A549 (cell line): ENCODE measurements around the gene RAB30.

ENCODE experiments used
- CTCF ChIP-seq: fragments of >200 bp; sonication (Bioruptor Twin); formaldehyde crosslinking; IDR thresholded peaks from 3 replicates; pipeline ENCODE4 v1.5.1; 2016
- JUN ChIP-seq, 2 experiments: fragments of >200 bp; sonication (Bioruptor Twin); formaldehyde crosslinking; IDR thresholded peaks; 2 replicates in 1 of 2; 3 replicates in 1 of 2; pipeline ENCODE4 v1.6.1; 2016 to 2017
- POLR2A ChIP-seq: IDR thresholded peaks from 2 replicates; pipeline ENCODE4 v1.6.1; 2012; ENCODE audit warnings: mild to moderate bottlenecking, low read length
- TF ChIP-seq, protein P1 (sequence below): fragments of 200-600 bp; sonication (generic); IDR thresholded peaks from 2 replicates; pipeline ENCODE4 v1.6.1; 2016; ENCODE audit warnings: antibody characterized with exemption, mild to moderate bottlenecking, moderate library complexity

DNA sequence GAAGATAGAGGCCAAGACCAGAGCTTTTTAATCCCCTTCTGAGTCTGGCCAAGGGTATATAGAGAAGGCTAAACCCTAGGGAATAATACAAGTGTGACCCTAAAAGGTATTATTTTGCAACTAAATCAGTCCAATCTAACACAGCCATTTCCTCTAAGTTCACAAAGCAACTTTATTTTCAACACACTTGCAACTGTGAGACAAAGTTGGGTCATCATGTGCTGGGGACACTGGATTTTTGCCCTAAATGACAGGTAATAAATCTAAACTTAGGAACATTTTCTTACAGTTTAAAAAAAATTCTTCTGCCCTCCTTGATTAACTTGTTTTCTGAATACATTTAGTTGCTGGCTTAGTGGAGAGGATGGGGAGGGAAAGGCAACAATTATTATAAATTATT lies 91.9 kb downstream of the RAB30 start:
- TF ChIP-seq CTCF = no peak
- TF ChIP-seq, protein P1, sequence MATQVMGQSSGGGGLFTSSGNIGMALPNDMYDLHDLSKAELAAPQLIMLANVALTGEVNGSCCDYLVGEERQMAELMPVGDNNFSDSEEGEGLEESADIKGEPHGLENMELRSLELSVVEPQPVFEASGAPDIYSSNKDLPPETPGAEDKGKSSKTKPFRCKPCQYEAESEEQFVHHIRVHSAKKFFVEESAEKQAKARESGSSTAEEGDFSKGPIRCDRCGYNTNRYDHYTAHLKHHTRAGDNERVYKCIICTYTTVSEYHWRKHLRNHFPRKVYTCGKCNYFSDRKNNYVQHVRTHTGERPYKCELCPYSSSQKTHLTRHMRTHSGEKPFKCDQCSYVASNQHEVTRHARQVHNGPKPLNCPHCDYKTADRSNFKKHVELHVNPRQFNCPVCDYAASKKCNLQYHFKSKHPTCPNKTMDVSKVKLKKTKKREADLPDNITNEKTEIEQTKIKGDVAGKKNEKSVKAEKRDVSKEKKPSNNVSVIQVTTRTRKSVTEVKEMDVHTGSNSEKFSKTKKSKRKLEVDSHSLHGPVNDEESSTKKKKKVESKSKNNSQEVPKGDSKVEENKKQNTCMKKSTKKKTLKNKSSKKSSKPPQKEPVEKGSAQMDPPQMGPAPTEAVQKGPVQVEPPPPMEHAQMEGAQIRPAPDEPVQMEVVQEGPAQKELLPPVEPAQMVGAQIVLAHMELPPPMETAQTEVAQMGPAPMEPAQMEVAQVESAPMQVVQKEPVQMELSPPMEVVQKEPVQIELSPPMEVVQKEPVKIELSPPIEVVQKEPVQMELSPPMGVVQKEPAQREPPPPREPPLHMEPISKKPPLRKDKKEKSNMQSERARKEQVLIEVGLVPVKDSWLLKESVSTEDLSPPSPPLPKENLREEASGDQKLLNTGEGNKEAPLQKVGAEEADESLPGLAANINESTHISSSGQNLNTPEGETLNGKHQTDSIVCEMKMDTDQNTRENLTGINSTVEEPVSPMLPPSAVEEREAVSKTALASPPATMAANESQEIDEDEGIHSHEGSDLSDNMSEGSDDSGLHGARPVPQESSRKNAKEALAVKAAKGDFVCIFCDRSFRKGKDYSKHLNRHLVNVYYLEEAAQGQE = no peak
- no peak for TF ChIP-seq JUN (IDR thresholded peaks at IDR 0.05)
- no peak for TF ChIP-seq POLR2A
